ENCODE data around the gene DARS1.

Gene DARS1

DNA sequence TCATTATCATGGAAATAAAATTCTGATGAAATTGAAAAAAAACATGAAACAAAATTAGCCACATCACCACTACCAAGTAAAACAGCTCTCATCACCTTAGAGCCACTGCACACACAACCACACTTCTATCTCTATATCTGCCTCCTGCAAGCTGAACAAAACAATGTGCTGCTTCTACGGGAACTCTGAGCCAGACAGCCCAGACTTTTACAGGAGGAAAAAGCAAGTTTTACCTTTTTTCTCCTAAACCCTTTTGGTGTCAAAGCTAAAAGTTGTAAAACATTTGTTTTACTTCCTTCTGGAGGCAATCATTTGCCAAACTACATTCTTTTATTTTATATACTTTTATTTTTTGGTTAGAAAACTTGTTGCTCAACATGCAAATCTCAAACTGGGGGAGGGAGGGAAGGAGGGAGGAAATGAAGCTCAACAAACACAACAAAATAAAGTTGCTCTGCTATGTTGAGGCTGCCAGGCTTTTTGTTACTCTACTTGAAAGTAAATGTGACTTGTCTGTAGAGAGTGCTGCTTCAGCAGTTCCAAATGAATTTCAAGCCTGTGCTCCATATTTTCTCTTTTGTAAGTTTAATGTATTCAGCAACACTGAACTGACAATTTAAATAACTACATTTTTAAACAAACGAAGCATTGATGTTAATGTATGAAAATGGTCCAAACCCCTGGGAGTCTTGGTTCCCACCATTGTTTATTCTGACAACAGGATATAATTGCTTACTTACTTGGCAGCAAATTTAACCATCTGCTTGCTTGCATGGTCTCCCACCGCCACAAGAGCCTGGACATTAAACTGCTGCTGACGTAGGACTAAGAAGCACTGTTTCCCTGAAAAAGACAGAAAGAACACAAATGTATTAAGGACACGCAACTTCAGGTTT lies 24.5 kb downstream of the DARS1 start:
- TF ChIP-seq, protein P1, sequence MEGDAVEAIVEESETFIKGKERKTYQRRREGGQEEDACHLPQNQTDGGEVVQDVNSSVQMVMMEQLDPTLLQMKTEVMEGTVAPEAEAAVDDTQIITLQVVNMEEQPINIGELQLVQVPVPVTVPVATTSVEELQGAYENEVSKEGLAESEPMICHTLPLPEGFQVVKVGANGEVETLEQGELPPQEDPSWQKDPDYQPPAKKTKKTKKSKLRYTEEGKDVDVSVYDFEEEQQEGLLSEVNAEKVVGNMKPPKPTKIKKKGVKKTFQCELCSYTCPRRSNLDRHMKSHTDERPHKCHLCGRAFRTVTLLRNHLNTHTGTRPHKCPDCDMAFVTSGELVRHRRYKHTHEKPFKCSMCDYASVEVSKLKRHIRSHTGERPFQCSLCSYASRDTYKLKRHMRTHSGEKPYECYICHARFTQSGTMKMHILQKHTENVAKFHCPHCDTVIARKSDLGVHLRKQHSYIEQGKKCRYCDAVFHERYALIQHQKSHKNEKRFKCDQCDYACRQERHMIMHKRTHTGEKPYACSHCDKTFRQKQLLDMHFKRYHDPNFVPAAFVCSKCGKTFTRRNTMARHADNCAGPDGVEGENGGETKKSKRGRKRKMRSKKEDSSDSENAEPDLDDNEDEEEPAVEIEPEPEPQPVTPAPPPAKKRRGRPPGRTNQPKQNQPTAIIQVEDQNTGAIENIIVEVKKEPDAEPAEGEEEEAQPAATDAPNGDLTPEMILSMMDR (IDR thresholded peaks at IDR 0.05), result no peak

DNA sequence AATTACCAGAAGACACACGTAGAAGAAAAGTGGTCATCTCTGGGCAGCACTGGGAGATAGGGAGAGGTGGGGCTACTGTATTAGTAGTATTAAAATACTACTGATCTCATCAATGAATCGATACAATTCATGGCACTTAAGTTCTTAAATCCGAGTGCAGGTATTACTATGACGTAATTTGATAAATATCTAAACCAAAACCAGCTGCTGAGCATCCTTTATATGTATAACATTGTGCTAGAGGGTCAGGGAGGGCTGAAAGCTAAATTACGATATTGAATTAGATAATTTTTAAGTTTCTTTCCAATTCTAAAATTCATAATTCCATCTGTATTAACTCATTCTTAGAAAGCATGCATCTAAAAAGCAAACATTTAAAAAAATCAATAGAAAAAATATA lies 25.3 kb downstream of the DARS1 start:
- TF ChIP-seq, protein P1 (IDR thresholded peaks at IDR 0.05), result no peak

DNA sequence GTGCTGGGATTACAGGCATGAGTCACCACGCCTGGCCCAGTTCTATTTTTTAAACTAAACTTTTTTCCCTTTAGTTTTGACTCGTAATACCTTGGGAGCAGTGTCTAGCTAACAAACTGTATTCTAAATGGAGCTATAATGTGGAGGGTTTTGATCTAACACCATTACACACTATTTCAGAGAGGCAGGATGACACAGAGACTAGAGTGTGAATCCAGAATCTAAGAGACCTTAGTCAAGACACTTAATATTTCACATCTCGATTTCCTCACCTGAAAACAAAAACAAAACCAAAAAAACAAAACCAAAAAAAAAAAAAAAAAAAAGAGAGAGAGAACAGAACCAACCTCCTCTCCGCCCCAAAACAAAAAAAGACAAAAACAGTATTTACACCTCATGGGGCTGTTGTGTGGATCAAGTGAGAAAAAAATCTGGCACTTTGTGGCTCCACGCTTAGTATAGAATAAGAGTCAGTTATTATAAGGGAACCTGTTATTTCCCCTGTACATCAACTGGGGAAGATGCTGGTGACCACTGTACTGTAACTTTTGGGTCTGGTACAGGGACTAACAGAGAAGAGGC lies 31.3 kb downstream of the DARS1 start:
- TF ChIP-seq, protein P1 (IDR thresholded peaks at IDR 0.05), result no peak

DNA sequence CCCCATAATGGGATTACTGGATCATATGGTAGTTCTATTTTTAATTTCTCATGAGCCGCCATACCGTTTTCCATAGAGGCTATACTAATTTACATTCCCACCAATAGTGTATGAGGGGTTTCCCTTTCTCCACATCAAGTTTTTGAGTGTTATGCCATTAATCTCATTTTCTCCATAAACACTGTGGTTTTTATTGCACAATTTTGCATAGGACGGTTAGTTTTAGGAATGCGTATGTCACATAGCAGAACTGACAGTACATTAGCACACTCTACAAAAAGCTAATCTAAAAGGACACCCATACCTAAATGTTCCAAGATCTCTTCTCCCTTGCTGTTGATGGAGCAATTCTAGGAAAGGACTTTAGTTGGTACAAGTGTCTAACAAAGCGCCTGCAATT lies 32.5 kb downstream of the DARS1 start:
- TF ChIP-seq, protein P1 (IDR thresholded peaks at IDR 0.05), result no peak

DNA sequence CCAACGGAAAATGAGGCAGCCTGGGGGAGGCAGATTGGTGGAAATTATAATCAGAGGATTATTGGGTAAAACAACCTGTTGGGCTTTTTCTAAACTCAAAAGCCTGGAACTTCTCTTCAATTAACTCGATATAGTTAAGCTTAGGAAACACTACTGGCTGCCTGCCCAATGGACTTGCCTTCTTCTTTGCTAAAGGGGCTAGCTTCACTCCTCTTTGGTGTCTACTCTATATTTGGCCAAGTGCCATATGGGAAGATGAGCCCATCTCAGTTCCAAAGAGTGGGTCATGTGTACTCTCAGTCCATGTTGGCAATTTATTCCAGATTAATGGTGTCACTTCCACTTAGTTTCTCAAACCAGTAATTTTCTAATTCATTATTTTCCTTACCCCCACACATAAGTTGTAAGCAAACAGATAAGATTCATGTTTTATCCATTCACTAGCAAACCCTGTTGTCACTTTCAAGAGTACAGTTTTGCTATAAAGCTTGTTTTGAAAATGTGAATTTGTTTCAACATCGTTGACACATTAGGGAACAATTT lies 34.3 kb downstream of the DARS1 start:
- TF ChIP-seq, protein P1 (IDR thresholded peaks at IDR 0.05), result no peak

DNA sequence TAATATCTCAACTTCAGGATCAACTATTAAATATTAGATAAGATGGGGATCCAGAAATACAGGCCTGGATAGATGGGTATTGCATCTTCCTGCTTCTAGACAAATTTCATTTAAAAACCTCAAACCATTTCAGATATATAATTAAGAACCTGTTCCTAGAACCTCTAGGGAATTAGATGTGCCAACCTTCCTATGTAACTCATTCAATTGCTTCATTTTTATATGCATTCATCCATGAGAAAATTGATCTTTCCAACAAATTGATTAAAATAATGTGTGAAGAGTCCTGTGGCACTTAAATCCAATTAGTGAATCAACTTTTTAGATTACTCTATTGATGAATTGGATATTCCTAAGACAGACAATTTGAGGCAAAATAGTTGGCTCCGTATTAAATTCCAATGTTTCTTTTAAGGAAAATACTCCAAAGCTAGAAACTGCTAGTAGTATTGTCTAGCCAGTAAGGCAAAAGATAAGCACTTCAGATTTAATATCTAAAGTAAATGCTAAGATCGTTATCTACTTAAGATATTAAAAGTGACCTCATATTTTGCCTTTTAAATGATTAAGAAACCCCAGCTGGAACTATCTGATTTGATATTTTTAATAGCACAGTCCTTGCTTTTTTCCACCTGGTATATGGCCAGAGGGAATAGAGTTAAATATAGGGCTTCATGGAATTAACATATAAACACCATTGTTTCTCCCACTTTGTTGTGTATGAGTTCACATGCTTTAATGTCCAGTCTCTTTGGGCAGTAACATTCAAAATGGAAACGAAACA lies 35.8 kb downstream of the DARS1 start:
- TF ChIP-seq, protein P1 (IDR thresholded peaks at IDR 0.05), result no peak

DNA sequence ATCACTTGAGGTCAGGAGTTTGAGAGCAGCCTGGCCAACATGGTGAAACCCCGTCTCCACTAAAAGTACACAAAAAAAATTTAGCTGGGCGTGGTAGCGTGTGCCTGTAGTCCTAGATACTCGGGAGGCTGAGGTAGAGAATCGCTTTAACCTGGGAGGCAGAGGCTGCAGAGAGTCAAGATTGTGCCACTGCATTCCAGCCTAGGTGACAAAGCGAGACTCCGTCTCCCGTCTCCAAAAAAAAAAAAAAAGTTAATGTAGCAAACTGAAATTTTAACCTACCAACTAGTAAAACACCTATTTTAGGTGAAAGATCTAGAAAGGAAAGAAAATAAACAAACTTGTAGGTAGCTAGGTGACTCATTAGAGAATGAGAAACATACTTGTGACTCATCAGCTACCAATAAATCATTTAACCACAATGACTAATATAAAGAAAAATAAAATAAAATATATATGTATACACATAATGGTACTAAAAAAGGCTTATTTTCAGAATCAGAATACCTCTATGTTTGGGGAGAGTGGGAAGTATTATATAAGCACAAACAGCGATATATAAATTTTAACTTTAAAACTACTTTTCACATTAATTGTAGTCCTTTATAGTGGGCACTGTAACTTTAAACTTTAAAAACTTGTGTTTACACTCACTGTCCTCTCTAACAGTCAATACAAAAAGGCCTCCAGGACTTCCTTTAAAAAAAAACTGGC lies 36.6 kb downstream of the DARS1 start:
- TF ChIP-seq, protein P1 (IDR thresholded peaks at IDR 0.05), result no peak
